Measurements from ENCODE around the gene AOC1.

- TF ChIP-seq FOSB (CRISPR knock-in tag; IDR thresholded peaks at IDR 0.05) (no peak), CTCF (IDR thresholded peaks at IDR 0.05) (peak; percentile 41), RFX5 (IDR thresholded peaks at IDR 0.05) (no peak), JUNB (IDR thresholded peaks at IDR 0.05) (no peak), PBX3 (IDR thresholded peaks at IDR 0.05) (no peak), REST (IDR thresholded peaks at IDR 0.05) (no peak), HMGXB4 (CRISPR knock-in tag; IDR thresholded peaks at IDR 0.05; ENCODE audit: borderline replicate concordance) (no peak), JUN (IDR thresholded peaks at IDR 0.05) (no peak), FOSL2 (IDR thresholded peaks at IDR 0.05) (no peak), FOSL2 (CRISPR knock-in tag; IDR thresholded peaks at IDR 0.05) (no peak), POLR2A (IDR thresholded peaks at IDR 0.05; ENCODE audit: low read length) (no peak)
Observed at GRCh38 chr7:150876817-150877526, 24.7 kb downstream of the AOC1 start.

All from A549 (cell line).